ENCODE results near the gene ATP2C2.

- TF ChIP-seq POLR2A (IDR thresholded peaks at IDR 0.05) (no peak), CTCF (IDR thresholded peaks at IDR 0.05) (no peak)
Observed at GRCh38 chr16:84396537-84397008, 28.2 kb downstream of the ATP2C2 start.

All from right lobe of liver (tissue), 4 donors.